Measurements from ENCODE around the gene DLGAP4. TPM values are rescaled to one million over a fixed set of nuclear protein-coding genes. Genes with fewer than 3 reads are reported as not detected.

The DLGAP4 gene
- total RNA-seq, 1 experiment from 2014 or later, result 80.3 TPM

DNA sequence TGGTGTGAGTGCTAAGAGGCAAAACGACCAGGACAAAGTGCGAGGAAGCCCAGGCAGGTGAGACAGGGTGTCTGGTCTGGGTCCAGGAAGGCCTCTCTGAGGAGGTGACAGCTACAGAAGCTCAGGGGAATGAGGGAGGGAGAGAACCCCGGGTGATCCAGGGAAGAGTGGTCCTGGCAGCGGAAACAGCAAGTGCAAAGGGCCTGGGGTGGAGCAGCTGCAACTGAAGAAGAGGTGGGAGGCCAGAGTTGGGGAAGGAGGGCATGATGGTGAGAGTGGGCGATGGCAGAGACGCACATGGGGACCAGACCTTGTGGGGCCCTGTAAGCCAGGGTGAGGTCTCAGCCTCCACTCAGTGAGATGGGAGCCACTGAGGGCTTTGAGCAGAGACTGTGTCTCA lies 45.8 kb downstream of the DLGAP4 start:
- BruUV-seq (replicated peaks), result no TSS peak
- Mint-ChIP-seq H3K36me3 (ENCODE audit: insufficient read depth, unreplicated experiment) (no peaks in the 10 kb centered on the region), H3K4me1 (ENCODE audit: insufficient read depth, unreplicated experiment) (no peaks in the 10 kb centered on the region), H3K9me3 (ENCODE audit: unreplicated experiment) (no peaks in the 10 kb centered on the region), H3K4me3 (ENCODE audit: unreplicated experiment) (no peak overlapping the region), H3K27ac (ENCODE audit: low read depth, unreplicated experiment) (no peak overlapping the region), H3K27me3 (ENCODE audit: insufficient read depth, unreplicated experiment) (peaks cover 44% of the 10 kb centered on the region)
- POLR2A ChIA-PET, result no interaction called here
- no peak for TF ChIP-seq CTCF (IDR thresholded peaks at IDR 0.05; ENCODE audit: unreplicated experiment)
- CTCF ChIA-PET, result no interaction called here
- intact Hi-C loops (cut with micrococcal nuclease), result no loop called here
- DNase-seq (ENCODE audit: unreplicated experiment), result no peak

DNA sequence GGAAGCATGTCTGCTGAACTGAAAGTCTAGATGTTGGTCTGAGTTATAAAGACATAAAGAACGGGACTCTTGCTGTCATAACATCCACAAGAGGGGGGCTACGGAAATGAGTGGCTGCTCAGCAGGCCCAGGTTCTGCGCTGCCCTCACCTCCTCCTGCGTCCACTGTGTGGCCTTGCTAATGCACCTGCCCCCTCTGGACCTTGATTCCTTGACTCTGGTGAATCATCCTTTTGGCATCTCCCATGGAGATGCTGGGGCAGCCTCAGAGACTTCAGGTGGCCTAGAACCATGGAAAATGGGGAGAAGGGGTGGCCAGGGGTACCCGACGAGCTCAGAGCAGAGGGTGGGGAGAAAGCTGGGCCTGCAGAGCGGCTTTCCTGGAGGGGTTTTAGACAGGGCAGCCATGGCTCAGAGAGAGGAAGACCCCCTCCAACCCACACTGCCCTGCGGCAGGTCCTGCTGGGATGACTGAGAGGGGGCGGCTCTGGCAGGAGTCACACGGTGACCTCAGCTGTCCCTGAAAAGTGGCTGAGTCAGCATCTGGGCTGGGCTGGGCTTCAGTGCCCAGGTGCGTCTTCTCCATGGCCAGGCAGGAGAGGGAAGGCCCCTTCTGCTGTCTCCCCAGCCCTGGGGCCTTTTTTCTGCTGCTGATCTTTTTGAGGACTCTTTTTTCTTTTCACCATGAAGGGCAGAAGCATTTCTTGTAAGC lies 46.9 kb downstream of the DLGAP4 start:
- CTCF ChIA-PET, result no interaction called here
- intact Hi-C loops (cut with micrococcal nuclease), result no loop called here
- no peak overlapping the region for H3K27ac Mint-ChIP-seq (ENCODE audit: low read depth, unreplicated experiment)
- no peaks in the 10 kb centered on the region for H3K9me3 Mint-ChIP-seq (ENCODE audit: unreplicated experiment)
- no peak for TF ChIP-seq CTCF (IDR thresholded peaks at IDR 0.05; ENCODE audit: unreplicated experiment)
- H3K36me3 Mint-ChIP-seq (ENCODE audit: insufficient read depth, unreplicated experiment), result no peaks in the 10 kb centered on the region
- peaks cover 55% of the 10 kb centered on the region for H3K27me3 Mint-ChIP-seq (ENCODE audit: insufficient read depth, unreplicated experiment)
- no peak for DNase-seq (ENCODE audit: unreplicated experiment)
- no peak overlapping the region for H3K4me3 Mint-ChIP-seq (ENCODE audit: unreplicated experiment)
- no peaks in the 10 kb centered on the region for H3K4me1 Mint-ChIP-seq (ENCODE audit: insufficient read depth, unreplicated experiment)
- no TSS peak for BruUV-seq (replicated peaks)
- POLR2A ChIA-PET, result no interaction called here

GRCh38 chr20:36353740-36354139 lies 47.6 kb downstream of the DLGAP4 start:
- CTCF ChIA-PET, result interaction anchor here (1.3 kb wide), 1 partner anchor 10 kb away, joined by 3 read pairs; no protein-coding TSS in a partner anchor

More at GRCh38 chr20:36353740-36354139, 47.6 kb downstream of the DLGAP4 start:
- DNase-seq (ENCODE audit: unreplicated experiment), result no peak
- Mint-ChIP-seq H3K27me3 (ENCODE audit: insufficient read depth, unreplicated experiment) (peaks cover 61% of the 10 kb centered on the region), H3K27ac (ENCODE audit: low read depth, unreplicated experiment) (no peak overlapping the region), H3K9me3 (ENCODE audit: unreplicated experiment) (no peaks in the 10 kb centered on the region), H3K4me3 (ENCODE audit: unreplicated experiment) (no peak overlapping the region), H3K36me3 (ENCODE audit: insufficient read depth, unreplicated experiment) (no peaks in the 10 kb centered on the region), H3K4me1 (ENCODE audit: insufficient read depth, unreplicated experiment) (no peaks in the 10 kb centered on the region)
- no peak for TF ChIP-seq CTCF (IDR thresholded peaks at IDR 0.05; ENCODE audit: unreplicated experiment)
- intact Hi-C loops (cut with micrococcal nuclease), result no loop called here
- POLR2A ChIA-PET, result no interaction called here
- no TSS peak for BruUV-seq (replicated peaks)
